Fibroblast of skin of left biceps (primary cell): Measurements from ENCODE around the gene ESRRB.

Experiments
- DNase-seq, 2 experiments: peaks; one replicate each; pipeline ENCODE4 v3.0.0-alpha.2; 2013; ENCODE audit warnings: low read depth in 2 of 2

Gene ESRRB

GRCh38 chr14:76450476-76450875 is 74.5 kb downstream of the ESRRB start:
- no peak for DNase-seq

- DNase-seq = no peak
Measured at GRCh38 chr14:76456200-76456599, 80.3 kb downstream of the ESRRB start.

DNA sequence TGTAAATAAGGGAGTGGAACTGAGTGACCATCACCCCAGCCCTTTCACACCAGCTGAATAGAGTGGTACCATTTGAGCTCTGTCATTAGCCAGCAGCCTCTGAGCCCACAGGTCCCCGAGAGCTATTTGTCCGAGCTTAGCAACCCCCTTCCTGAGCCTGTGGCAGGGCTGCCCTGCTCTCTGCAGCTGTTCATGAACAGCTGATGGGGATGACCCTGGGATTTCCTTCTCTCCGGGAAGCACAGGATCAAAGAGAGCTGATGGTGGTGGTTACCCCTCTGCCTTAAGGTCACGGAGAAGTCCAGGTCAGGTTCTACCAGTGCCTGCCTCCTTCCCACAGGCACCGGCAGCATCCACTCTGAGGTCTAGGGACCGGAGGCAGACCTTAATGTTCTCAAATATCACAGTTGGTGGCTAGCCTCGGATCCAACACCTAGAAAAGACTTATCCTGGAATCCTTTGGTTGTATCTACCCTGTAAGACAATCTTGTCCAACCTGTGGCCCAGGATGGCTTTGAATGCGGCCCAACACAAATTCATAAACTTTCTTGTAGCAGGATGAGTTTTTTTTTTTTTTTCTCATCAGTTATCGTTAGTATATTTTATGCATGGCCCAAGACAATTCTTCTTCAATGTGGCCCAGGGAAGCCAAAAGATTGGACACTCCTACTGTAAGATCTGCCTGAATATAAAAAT is 81.1 kb downstream of the ESRRB start:
- DNase-seq = no peak

DNA sequence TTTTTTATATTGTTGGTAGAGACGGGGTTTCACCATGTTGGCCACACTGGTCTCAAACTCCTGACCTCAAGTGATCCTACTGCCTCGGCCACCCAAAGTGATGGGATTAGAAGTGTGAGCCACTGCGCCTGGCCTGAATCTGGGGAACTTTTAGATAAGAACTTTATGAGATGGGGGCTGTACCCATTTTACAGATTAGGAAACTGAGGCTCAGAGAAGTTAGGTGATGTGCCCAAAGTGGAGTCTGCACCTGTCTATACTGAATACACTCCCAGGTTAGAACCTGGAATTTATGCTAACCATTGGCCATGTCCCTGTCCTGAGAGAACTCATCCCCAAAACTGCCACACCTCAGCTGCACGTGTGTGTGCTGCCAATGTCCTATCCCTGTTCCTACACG is 81.9 kb downstream of the ESRRB start:
- no peak for DNase-seq

- DNase-seq = no peak
Measured at GRCh38 chr14:76461886-76462285, 85.9 kb downstream of the ESRRB start.

DNA sequence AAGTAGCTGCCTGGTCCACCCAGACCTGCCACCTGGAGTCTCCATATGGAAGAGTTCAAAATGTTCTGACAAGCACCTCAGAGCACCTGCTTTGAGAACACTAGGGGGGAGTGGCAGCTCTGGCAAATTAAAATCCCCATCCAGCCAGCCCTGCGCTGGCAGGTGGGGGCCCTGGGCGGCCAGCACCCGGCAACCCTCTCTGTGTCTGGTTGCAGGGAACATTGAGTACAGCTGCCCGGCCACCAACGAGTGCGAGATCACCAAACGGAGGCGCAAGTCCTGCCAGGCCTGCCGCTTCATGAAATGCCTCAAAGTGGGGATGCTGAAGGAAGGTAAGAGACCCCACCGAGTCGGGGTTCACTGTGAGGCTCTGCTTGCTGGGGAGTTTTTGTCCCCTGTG is 86.4 kb downstream of the ESRRB start:
- no peak for DNase-seq

- no peak for DNase-seq
Measured at GRCh38 chr14:76463105-76463504, 87.2 kb downstream of the ESRRB start.

DNA sequence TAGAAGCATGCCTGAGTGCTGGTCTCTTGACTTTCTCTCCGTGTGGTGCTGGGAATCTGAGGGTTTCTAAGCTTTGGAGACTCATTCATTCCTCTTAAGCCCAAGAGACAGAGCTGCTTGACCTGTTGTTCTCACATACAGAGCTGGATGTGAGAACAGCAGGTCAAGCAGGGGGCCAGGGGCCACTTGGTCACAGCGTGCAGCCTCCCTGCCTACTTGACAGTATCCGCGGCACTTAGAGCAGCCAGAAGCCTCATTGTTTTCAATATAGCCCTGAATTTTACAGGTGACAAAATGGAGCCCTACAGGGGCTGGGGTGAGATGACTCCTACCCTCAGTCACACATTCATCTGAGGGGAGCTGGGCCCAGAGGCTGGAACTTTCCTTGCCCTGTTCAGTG is 88.9 kb downstream of the ESRRB start:
- DNase-seq = no peak

DNA sequence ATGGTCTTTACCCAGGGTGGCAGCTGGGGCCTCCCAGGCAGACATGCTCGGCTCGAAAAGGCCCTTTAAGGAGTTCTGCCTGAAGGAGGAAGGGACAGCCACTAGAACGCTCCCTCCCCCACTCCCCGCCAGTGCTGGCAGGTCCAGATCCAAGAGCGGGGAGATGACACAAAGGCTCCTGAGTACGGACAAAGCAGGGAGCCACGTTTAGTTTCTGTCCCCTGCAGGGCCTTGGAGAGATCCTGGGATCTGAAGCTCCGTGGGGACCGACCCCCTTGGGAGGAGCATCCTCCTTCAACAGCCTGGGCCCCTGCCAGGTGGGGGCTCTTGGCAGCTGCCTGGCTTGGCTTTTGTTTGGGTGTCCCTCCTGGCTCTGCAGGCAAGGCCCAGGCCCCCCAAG is 89.7 kb downstream of the ESRRB start:
- DNase-seq = no peak

- DNase-seq = no peak
Measured at GRCh38 chr14:76467711-76468155, 91.8 kb downstream of the ESRRB start.

DNA sequence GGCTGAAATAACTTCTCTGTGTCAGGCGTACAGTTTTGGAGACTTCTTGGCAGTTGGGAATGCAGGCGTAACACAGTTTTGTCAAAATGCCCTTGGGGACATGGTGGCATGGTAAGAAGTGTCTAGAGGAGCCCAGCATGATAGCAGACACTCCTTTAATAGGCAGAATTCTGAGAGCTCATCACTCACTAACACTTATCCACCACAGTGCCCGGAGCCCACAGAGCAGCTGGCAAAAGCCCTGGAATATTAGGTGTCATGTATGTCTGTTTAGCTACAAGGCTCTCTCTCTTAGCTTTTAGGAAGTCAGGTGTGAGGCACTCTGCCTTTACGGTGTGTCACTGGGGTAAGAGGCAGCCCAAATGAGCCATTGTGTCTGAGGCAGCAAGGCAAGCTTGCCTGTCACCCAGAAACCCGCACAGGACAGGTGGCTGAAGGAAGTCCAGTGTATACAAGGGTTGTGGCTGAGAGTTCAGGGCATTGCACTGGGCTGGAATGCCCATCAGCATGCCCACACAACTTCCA is 96.3 kb downstream of the ESRRB start:
- no peak for DNase-seq

- DNase-seq = no peak
Measured at GRCh38 chr14:76473481-76474263, 97.7 kb downstream of the ESRRB start.

GRCh38 chr14:76480426-76480825 is 104.5 kb downstream of the ESRRB start:
- DNase-seq = no peak

DNA sequence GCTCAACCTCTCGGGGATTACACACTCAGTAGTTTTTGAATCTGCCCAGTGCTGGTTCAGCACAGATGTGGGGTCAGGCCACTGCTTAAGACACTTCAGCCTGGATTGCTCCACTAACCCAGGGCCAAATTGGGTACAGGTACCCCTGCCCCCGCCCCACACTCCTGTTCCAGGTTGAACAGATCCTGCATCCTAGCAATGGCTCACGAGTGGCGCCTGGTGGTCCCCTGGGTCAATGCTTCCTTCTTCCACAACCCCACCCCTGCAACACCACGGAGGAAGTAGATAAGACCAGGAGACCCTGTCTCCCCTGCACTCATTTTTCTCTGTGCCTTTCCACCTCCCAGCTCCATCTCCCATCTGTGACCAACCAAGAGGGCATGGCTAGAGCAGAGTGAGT is 108.4 kb downstream of the ESRRB start:
- DNase-seq = no peak

- no peak for DNase-seq
Measured at GRCh38 chr14:76486251-76486743, 110.4 kb downstream of the ESRRB start.

- DNase-seq = no peak
Measured at GRCh38 chr14:76488551-76488950, 112.6 kb downstream of the ESRRB start.

DNA sequence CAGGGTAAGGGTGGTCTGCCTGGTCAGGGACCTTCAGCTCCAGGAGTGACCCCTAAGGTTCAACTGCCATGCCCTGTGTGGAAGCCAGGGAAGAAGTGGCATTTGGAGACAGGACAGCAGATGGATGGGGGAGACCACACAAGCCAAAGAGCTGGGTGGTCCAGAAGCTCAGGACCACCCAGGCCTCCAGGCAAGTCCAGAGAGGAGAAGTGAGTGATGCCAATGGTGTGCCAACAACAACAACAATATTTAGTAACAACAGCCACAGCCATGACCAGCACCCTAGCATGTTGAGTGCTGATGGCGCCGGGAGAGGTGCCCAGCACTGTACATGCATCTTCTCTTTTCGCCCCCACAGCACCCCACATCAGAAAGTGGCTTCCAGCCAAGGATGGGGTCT is 113.7 kb downstream of the ESRRB start:
- no peak for DNase-seq

DNA sequence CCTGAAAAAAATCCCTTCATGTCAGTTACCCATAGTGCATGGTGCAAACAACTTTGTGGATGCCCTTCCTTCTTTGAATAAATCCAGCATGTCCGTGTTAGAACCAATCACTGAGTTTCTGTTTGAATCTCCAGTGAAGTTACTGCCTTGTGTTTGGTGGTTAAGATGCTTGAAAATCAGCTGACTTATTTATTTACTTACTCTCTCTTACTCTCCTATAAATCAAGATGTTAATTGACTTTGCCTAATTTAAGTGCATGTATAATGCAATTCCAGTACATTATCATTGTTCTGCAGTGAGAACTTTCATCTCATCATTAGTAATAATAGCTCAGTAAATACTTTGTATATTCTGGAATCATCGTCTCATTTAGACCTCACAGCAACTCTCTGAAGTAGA is 114.2 kb downstream of the ESRRB start:
- DNase-seq = no peak

- no peak for DNase-seq
Measured at GRCh38 chr14:76490735-76491134, 114.8 kb downstream of the ESRRB start.

GRCh38 chr14:76491172-76491930 is 115.4 kb downstream of the ESRRB start:
- no peak for DNase-seq

- no peak for DNase-seq
Measured at GRCh38 chr14:76495983-76496382, 120.0 kb downstream of the ESRRB start.

GRCh38 chr14:76496595-76496994 is 120.7 kb downstream of the ESRRB start:
- DNase-seq = no peak
